WTC11 (cell line): ENCODE data around the gene TBC1D12. TPM values are rescaled to one million over a fixed set of nuclear protein-coding genes. Genes with fewer than 3 reads are reported as not detected.

Experiments
- ATAC-seq: fragments of 200-7000 bp; cut with Tn5 transposase; 2 replicates; pipeline ENCODE4 v1.10.0; 2021; ENCODE audit warnings: mild to moderate bottlenecking, moderate library complexity
- CTCF ChIA-PET: fragments of 300-600 bp; sonication (Branson Sonifier 250); formaldehyde crosslinking; loops from one replicate; lab custom pipeline; 2021; ENCODE audit warnings: antibody characterized with exemption; lab: Charles Lee
- POLR2A ChIA-PET: fragments of 350-600 bp; sonication (Branson Sonifier 250); formaldehyde crosslinking; loops from one replicate; lab custom pipeline; 2021; ENCODE audit warnings: antibody characterized with exemption; lab: Charles Lee
- DNase-seq: peaks from one replicate; pipeline ENCODE4 v3.0.0; 2021; ENCODE audit warnings: low spot score
- H3K27ac Mint-ChIP-seq: 2 replicates; pipeline ENCODE4 v1.8.0; 2021; ENCODE audit warnings: mixed read lengths
- H3K27me3 Mint-ChIP-seq: 2 replicates; pipeline ENCODE4 v1.8.0; 2021; ENCODE audit warnings: low read depth, mild to moderate bottlenecking, moderate library complexity, mixed read lengths
- H3K36me3 Mint-ChIP-seq: 2 replicates; pipeline ENCODE4 v1.8.0; 2021; ENCODE audit warnings: mixed read lengths
- H3K4me1 Mint-ChIP-seq: 2 replicates; pipeline ENCODE4 v1.8.0; 2022; ENCODE audit warnings: mixed read lengths
- H3K4me3 Mint-ChIP-seq: 2 replicates; pipeline ENCODE4 v1.8.0; 2021; ENCODE audit warnings: mild to moderate bottlenecking, moderate library complexity, mixed read lengths
- H3K9me3 Mint-ChIP-seq: 2 replicates; pipeline ENCODE4 v1.8.0; 2021; ENCODE audit warnings: mixed read lengths
- ATF1 ChIP-seq: sonication (generic); formaldehyde crosslinking; IDR thresholded peaks from 2 replicates; pipeline ENCODE4 v1.8.1; 2023; ENCODE audit warnings: mild to moderate bottlenecking, moderate library complexity, missing genetic modification reagents
- ATF2 ChIP-seq: sonication (generic); formaldehyde crosslinking; IDR thresholded peaks from 2 replicates; pipeline ENCODE4 v1.8.1; 2022; ENCODE audit warnings: low read depth, missing genetic modification reagents, borderline replicate concordance
- CREB1 ChIP-seq: sonication (generic); formaldehyde crosslinking; IDR thresholded peaks from 2 replicates; pipeline ENCODE4 v1.8.0; 2023; ENCODE audit warnings: mild to moderate bottlenecking, missing genetic modification reagents
- E2F4 ChIP-seq: sonication (generic); formaldehyde crosslinking; IDR thresholded peaks from 2 replicates; pipeline ENCODE4 v1.8.1; 2022; ENCODE audit warnings: low read depth, mild to moderate bottlenecking, moderate library complexity, missing genetic modification reagents, borderline replicate concordance
- FOXP4 ChIP-seq: sonication (generic); formaldehyde crosslinking; IDR thresholded peaks from 2 replicates; pipeline ENCODE4 v1.8.0; 2022; ENCODE audit warnings: mild to moderate bottlenecking, missing genetic modification reagents
- GRHL2 ChIP-seq: fragments of 250-450 bp; sonication (Bioruptor Pico); IDR thresholded peaks from 2 replicates; pipeline ENCODE4 v1.8.0; 2022; ENCODE audit warnings: mild to moderate bottlenecking, moderate library complexity; ENCODE audit not compliant: insufficient replicate concordance, severe bottlenecking
- GTF2I ChIP-seq: fragments of 250-450 bp; sonication (Bioruptor Pico); conservative IDR thresholded peaks from 2 replicates; pipeline ENCODE4 v1.4.0; 2021; ENCODE audit warnings: mild to moderate bottlenecking
- KAT7 ChIP-seq: sonication (generic); formaldehyde crosslinking; IDR thresholded peaks from 2 replicates; pipeline ENCODE4 v1.8.1; 2023; ENCODE audit warnings: missing genetic modification reagents, mild to moderate bottlenecking, borderline replicate concordance
- MXD4 ChIP-seq: fragments of 250-450 bp; sonication (Bioruptor Pico); IDR thresholded peaks from 2 replicates; pipeline ENCODE4 v1.8.0; 2021; ENCODE audit warnings: mild to moderate bottlenecking, moderate library complexity, borderline replicate concordance
- NR1H2 ChIP-seq: sonication (generic); formaldehyde crosslinking; IDR thresholded peaks from 2 replicates; pipeline ENCODE4 v1.9.0; 2021; ENCODE audit warnings: mild to moderate bottlenecking, moderate library complexity, missing genetic modification reagents
- PRDM15 ChIP-seq: sonication (generic); formaldehyde crosslinking; IDR thresholded peaks from 2 replicates; pipeline ENCODE4 v1.8.0; 2022; ENCODE audit warnings: missing genetic modification reagents
- SP1 ChIP-seq: sonication (generic); formaldehyde crosslinking; conservative IDR thresholded peaks from 2 replicates; pipeline ENCODE4 v1.8.1; 2022; ENCODE audit warnings: missing genetic modification reagents
- ZNF281 ChIP-seq: sonication (generic); formaldehyde crosslinking; IDR thresholded peaks from 2 replicates; pipeline ENCODE4 v1.8.0; 2023; ENCODE audit warnings: mild to moderate bottlenecking, missing genetic modification reagents
- ZNF317 ChIP-seq: sonication (generic); formaldehyde crosslinking; IDR thresholded peaks from 2 replicates; pipeline ENCODE4 v1.8.1; 2023; ENCODE audit warnings: low read depth, mild to moderate bottlenecking, moderate library complexity, missing genetic modification reagents, borderline replicate concordance
- total RNA-seq: library from RNA; stranded (reverse); gene quantifications from 3 replicates; pipeline ENCODE4 v1.2.3, GENCODE V29; 2021

TBC1D12 gene
- total RNA-seq, 1 experiment from 2014 or later = 2.2 TPM

GRCh38 chr10:94521276-94522250 is 119.2 kb downstream of the TBC1D12 start (continued):
- no peak for TF ChIP-seq E2F4
- TF ChIP-seq NR1H2 (CRISPR knock-in tag) = no peak
- TF ChIP-seq PRDM15 (CRISPR knock-in tag) = no peak
- no peak for TF ChIP-seq GRHL2 (CRISPR knock-in tag)
- no peak for TF ChIP-seq ZNF317 (CRISPR knock-in tag)
- TF ChIP-seq, all 79 proteins: peak for 0

GRCh38 chr10:94524146-94524545 is 121.8 kb downstream of the TBC1D12 start:
- ChIA-PET CTCF (no interaction called here), POLR2A (no interaction called here)
- no peak for ATAC-seq
- Mint-ChIP-seq H3K27me3 (no peaks in the 10 kb centered on the region), H3K27ac (no peak overlapping the region), H3K4me1 (no peaks in the 10 kb centered on the region), H3K4me3 (no peak overlapping the region), H3K36me3 (no peaks in the 10 kb centered on the region), H3K9me3 (no peaks in the 10 kb centered on the region)
- TF ChIP-seq ATF1 (CRISPR knock-in tag) (no peak), ATF2 (CRISPR knock-in tag) (no peak), FOXP4 (CRISPR knock-in tag) (no peak), ZNF281 (CRISPR knock-in tag) (no peak), GTF2I (CRISPR knock-in tag) (no peak), CREB1 (no peak), MXD4 (no peak), SP1 (CRISPR knock-in tag) (no peak), KAT7 (no peak)
- DNase-seq = no peak
